HG02970 (cell line): ENCODE measurements around the gene MT1M.
"Not testable (repeated sequence)": the region's sequence is repeated elsewhere in the genome, so short reads cannot be mapped to it uniquely, and the experiment has no call there.

Source experiments
- ATAC-seq: cut with Tn5 transposase; IDR thresholded peaks from one replicate; pipeline ENCODE4 v1.9.1; 2021; ENCODE audit warnings: mild to moderate bottlenecking, moderate library complexity, moderate number of reproducible peaks; ENCODE audit not compliant: unreplicated experiment, low FRiP score

The MT1M gene

DNA sequence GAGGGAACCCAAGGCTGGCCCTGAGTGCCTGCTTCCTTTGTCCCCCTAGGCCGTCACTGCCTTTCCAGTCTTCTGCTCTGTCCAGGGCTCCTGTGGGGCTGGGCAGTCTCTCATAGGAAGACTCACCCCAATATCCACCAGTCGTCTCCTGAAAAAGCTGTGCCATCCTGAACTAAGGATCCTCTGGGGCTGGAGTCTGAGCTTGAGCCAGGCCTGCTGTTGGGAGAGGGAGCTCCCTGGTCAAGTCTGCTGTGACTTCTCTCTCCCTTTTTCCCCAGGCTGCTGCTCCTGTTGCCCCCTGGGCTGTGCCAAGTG is 38.1 kb downstream of the MT1M start:
- no peak for ATAC-seq

- ATAC-seq: not testable (repeated sequence)
Measured at GRCh38 chr16:56671691-56672090, 39.2 kb downstream of the MT1M start.

DNA sequence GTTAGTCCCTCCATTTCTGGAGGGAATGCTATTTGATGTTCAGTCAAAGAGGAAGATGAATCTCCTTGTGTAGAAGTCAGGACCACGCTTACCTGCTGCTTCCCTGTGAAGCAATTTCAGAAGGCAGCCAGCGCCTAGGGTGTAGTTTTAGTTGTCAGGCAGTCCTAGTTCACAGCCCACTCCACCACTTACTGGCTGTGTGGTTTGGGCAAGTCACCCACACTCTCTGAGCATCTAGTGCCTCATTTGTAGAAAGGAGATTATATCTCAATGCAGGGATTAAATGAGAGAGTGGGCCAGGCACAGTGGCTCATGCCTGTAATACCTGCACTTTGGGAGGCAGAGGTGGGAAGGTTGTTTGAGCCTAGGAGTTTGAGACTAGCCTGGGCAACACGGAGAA is 39.7 kb downstream of the MT1M start:
- ATAC-seq: not testable (repeated sequence)

- no peak for ATAC-seq
Measured at GRCh38 chr16:56672761-56673536, 40.5 kb downstream of the MT1M start.

DNA sequence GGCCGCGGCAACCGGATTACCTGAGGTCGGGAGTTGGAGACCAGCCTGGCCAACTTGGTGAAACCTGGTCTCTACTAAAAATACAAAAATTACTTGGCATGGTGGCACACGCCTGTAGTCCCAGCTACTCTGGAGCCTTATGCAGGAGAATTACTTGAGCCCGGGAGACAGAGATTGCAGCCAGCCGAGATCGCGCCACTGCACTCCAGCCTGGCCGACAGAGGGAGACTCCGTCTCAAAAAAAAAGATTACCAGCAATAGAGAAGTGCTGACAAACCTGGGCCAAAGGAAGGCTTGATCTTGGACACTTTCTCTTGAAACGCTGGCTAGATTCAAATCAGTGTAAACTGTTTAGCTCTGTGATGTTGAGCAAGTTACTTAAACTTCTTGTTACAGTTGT is 41.5 kb downstream of the MT1M start:
- ATAC-seq: no peak

DNA sequence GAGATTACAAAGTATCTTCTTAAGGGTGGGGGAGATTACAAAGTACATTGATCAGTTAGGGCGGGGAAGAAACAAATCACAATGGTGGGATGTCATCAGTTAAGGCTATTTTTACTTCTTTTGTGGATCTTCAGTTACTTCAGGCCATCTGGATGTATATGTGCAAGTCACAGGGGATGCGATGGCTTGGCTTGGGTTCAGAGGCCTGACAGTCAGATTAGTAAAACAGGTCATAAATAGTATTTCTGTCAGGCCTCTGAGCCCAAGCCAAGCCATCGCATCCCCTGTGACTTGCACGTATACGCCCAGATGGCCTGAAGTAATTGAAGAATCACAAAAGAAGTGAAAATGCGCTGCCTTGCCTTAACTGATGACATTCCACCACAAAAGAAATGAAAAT is 42.1 kb downstream of the MT1M start:
- ATAC-seq: not testable (repeated sequence)

GRCh38 chr16:56675685-56676210 is 43.3 kb downstream of the MT1M start:
- no peak for ATAC-seq

GRCh38 chr16:56677474-56677873 is 45.0 kb downstream of the MT1M start:
- ATAC-seq: no peak

- ATAC-seq: no peak
Measured at GRCh38 chr16:56679078-56679730, 46.7 kb downstream of the MT1M start.

GRCh38 chr16:56679818-56680217 is 47.4 kb downstream of the MT1M start:
- no peak for ATAC-seq

GRCh38 chr16:56681939-56682702 is 49.7 kb downstream of the MT1M start, which contains the start of gene MT1X:
Gene MT1X (plus strand): TSS chr16:56682470. CDS start chr16:56682541, 71 bp downstream.
- peak; percentile 93 for ATAC-seq

DNA sequence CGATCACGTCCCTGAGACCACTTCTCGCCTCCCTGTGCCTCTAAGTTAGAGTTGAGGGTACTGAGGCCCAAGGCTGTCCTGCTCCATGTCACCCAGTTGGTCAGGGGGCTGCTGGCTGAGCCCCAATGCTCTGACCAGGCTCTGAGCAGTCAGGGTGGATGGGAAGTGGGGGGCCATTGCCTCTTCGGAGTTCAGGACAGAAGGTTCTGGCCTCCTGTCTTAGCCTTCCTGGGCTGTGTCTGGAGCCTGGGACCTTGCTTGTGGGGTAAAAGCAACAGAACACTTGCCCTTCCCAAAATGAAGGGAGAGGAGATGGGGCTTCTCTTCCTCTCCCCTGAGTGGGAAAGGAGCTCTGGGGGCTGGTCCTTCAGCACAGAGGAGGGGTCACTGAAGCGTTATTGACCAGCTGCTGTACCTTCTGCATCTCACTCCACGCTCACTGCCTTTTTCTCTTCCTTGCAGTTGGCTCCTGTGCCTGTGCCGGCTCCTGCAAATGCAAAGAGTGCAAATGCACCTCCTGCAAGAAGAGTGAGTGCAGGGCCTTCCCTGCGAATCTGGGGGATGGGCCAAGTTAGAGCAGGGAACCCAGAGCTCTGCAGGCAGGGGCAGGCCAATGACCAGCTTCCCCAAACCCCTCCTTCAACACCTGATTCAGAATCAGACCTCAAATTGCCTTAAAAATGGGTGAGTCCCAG is 50.4 kb downstream of the MT1M start:
- no peak for ATAC-seq
